ENCODE measurements around the gene HDAC9. TPM values are rescaled to one million over a fixed set of nuclear protein-coding genes. Genes with fewer than 3 reads are reported as not detected.

The HDAC9 gene
- polyA plus RNA-seq, 3 donors: 41.7 to 51.2 (median 44.2) TPM

DNA sequence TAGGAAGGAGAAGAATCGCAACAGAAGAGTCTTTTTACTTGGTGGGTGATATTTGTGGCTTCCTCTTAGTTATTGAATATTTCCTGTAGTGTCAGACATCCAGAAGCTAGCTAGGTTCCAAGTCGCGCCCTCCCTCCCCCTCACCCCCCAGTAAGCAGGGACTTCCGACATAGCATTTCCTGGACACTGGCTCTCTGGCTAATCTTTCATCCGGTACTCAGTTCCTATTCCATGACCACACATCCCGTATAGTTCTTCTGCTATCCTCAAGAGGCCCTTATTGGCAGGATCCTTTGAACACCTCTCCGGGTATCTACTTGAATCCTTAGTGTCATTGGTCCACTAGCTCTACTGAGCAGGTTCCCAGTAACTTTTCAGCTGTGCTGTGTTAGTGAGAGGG lies 167.8 kb downstream of the HDAC9 start:
- TF ChIP-seq CTCF (IDR thresholded peaks at IDR 0.05): no peak
- Histone ChIP-seq H3K27ac (ENCODE audit: low read depth in 1 of 2, low read length in 2 of 2) (no peak overlapping the region), H3K27me3 (ENCODE audit: control insufficient read depth in 2 of 2, insufficient read depth in 2 of 2, low read length in 2 of 2) (no peaks in the 10 kb centered on the region), H3K4me2 (replicated peaks; ENCODE audit: extremely low read depth, low read length, poor library complexity, severe bottlenecking) (no peak overlapping the region), H3K4me3 (replicated peaks in 1 of 3; ENCODE audit: low read depth in 2 of 3, low read length in 3 of 3) (no peak overlapping the region), H3K9me3 (replicated peaks in 1 of 2; ENCODE audit: control insufficient read depth in 1 of 2, insufficient read depth in 1 of 2, low read length in 2 of 2) (no peaks in the 10 kb centered on the region), H3K36me3 (replicated peaks in 1 of 2; ENCODE audit: control insufficient read depth in 1 of 2, insufficient read depth in 2 of 2, low read length in 2 of 2) (peaks cover 10 to 38% of the 10 kb centered on the region in 2 donors), H3K4me1 (ENCODE audit: control insufficient read depth in 1 of 2, insufficient read depth in 2 of 2, low read length in 2 of 2) (peaks cover 9 to 10% of the 10 kb centered on the region in 2 donors), H2AFZ (ENCODE audit: insufficient read depth, low read depth, low read length, poor library complexity, severe bottlenecking) (peak overlapping the region; percentile 3), H4K20me1 (ENCODE audit: insufficient read depth, low read length) (no peaks in the 10 kb centered on the region), H3K9ac (ENCODE audit: insufficient read depth, low read length, poor library complexity, severe bottlenecking) (no peak overlapping the region), H3K79me2 (ENCODE audit: insufficient read depth, low read length) (no peaks in the 10 kb centered on the region)
- DNase-seq: no peak
- Mint-ChIP-seq H3K9me3 (no peaks in the 10 kb centered on the region), H3K27ac (no peak overlapping the region), H3K36me3 (peaks cover 19 to 26% of the 10 kb centered on the region in 2 donors), H3K4me3 (no peak overlapping the region), H3K4me1 (peaks cover 5% of the 10 kb centered on the region), H3K27me3 (ENCODE audit: low read depth in 3 of 3) (peaks cover 0 to 1% (median 0%) of the 10 kb centered on the region in 3 donors)
- WGBS (ENCODE audit: insufficient coverage): 14% methylated on average over 1 of the region's 7 CpGs
- intact Hi-C loops (cut with micrococcal nuclease): no loop called here

DNA sequence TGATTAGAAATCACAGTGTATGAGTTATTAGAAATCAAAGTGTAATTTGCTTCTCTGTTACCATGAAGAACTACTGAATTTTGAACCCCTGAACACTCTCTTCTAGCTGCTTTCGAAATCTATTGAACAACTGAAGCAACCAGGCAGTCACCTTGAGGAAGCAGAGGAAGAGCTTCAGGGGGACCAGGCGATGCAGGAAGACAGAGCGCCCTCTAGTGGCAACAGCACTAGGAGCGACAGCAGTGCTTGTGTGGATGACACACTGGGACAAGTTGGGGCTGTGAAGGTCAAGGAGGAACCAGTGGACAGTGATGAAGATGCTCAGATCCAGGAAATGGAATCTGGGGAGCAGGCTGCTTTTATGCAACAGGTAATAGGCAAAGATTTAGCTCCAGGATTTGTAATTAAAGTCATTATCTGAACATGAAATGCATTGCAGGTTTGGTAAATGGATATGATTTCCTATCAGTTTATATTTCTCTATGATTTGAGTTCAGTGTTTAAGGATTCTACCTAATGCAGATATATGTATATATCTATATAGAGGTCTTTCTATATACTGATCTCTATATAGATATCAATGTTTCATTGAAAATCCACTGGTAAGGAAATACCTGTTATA lies 170.7 kb downstream of the HDAC9 start:
- Histone ChIP-seq H3K27me3 (ENCODE audit: control insufficient read depth in 2 of 2, insufficient read depth in 2 of 2, low read length in 2 of 2) (no peaks in the 10 kb centered on the region), H3K79me2 (ENCODE audit: insufficient read depth, low read length) (no peaks in the 10 kb centered on the region), H3K4me3 (replicated peaks in 1 of 3; ENCODE audit: low read depth in 2 of 3, low read length in 3 of 3) (no peak overlapping the region), H3K9ac (ENCODE audit: insufficient read depth, low read length, poor library complexity, severe bottlenecking) (no peak overlapping the region), H3K9me3 (replicated peaks in 1 of 2; ENCODE audit: control insufficient read depth in 1 of 2, insufficient read depth in 1 of 2, low read length in 2 of 2) (no peaks in the 10 kb centered on the region), H2AFZ (ENCODE audit: insufficient read depth, low read depth, low read length, poor library complexity, severe bottlenecking) (no peak overlapping the region), H3K4me1 (ENCODE audit: control insufficient read depth in 1 of 2, insufficient read depth in 2 of 2, low read length in 2 of 2) (peaks cover 9 to 10% of the 10 kb centered on the region in 2 donors), H4K20me1 (ENCODE audit: insufficient read depth, low read length) (no peaks in the 10 kb centered on the region), H3K4me2 (replicated peaks; ENCODE audit: extremely low read depth, low read length, poor library complexity, severe bottlenecking) (no peak overlapping the region), H3K36me3 (replicated peaks in 1 of 2; ENCODE audit: control insufficient read depth in 1 of 2, insufficient read depth in 2 of 2, low read length in 2 of 2) (peaks cover 10 to 41% of the 10 kb centered on the region in 2 donors), H3K27ac (ENCODE audit: low read depth in 1 of 2, low read length in 2 of 2) (no peak overlapping the region)
- Mint-ChIP-seq H3K36me3 (peaks cover 7 to 12% of the 10 kb centered on the region in 2 donors), H3K27me3 (ENCODE audit: low read depth in 3 of 3) (peaks cover 0 to 1% (median 0%) of the 10 kb centered on the region in 3 donors), H3K4me1 (peaks cover 5% of the 10 kb centered on the region), H3K9me3 (no peaks in the 10 kb centered on the region), H3K27ac (peak overlapping the region in 3 of 7 donors; percentile 34 to 45 (median 40)), H3K4me3 (no peak overlapping the region)
- DNase-seq: peak; percentile 78 to 88 (median 88)
- intact Hi-C loops (cut with micrococcal nuclease): no loop called here
- TF ChIP-seq CTCF (IDR thresholded peaks at IDR 0.05): peak; percentile 92
- 7% methylated on average over 4 of the region's 4 CpGs for WGBS (ENCODE audit: insufficient coverage)
